Activated CD8-positive, alpha-beta T cell treated with anti-CD3 and anti-CD28 coated beads, Interleukin-2, amount 10 ng/mL, durations not matched to agents 7 days and 5 days (primary cell): ENCODE results near the gene PANX3. TPM values are rescaled to one million over a fixed set of nuclear protein-coding genes. Genes with fewer than 3 reads are reported as not detected.

Experiments used
- ATAC-seq: fragments of 150-1000 bp; cut with Tn5 transposase; one replicate; pipeline ENCODE4 v1.10.0; 2021; ENCODE audit warnings: moderate library complexity
- CTCF ChIA-PET: fragments of 350-600 bp; sonication (Branson Sonifier 250); formaldehyde crosslinking; loops from one replicate; lab custom pipeline; 2021; ENCODE audit warnings: antibody characterized with exemption; lab: Charles Lee
- POLR2A ChIA-PET: fragments of 350-600 bp; sonication (Branson Sonifier 250); formaldehyde crosslinking; loops from one replicate; lab custom pipeline; 2021; ENCODE audit warnings: antibody characterized with exemption; lab: Charles Lee
- DNase-seq: peaks from one replicate; pipeline ENCODE4 v3.0.0-alpha.2; 2020
- H3K27ac Mint-ChIP-seq: one replicate; pipeline ENCODE4 v1.8.0; 2021; ENCODE audit warnings: mild to moderate bottlenecking, mixed read lengths
- H3K27me3 Mint-ChIP-seq: one replicate; pipeline ENCODE4 v1.8.0; 2021; ENCODE audit warnings: low read depth, mixed read lengths
- H3K36me3 Mint-ChIP-seq: one replicate; pipeline ENCODE4 v1.8.0; 2021; ENCODE audit warnings: low read depth, mixed read lengths
- H3K4me1 Mint-ChIP-seq: one replicate; pipeline ENCODE4 v1.8.0; 2021; ENCODE audit warnings: low read depth, mixed read lengths
- H3K4me3 Mint-ChIP-seq: one replicate; pipeline ENCODE4 v1.8.0; 2021; ENCODE audit warnings: mild to moderate bottlenecking, mixed read lengths
- H3K9me3 Mint-ChIP-seq: one replicate; pipeline ENCODE4 v1.8.0; 2022; ENCODE audit warnings: mixed read lengths; ENCODE audit not compliant: insufficient read depth
- total RNA-seq, 2 experiments: library from RNA; stranded (reverse); gene quantifications; one replicate each; pipeline ENCODE4 v1.2.3, GENCODE V29; 2021

Gene PANX3
- total RNA-seq, 2 experiments from 2014 or later, result not detected

DNA sequence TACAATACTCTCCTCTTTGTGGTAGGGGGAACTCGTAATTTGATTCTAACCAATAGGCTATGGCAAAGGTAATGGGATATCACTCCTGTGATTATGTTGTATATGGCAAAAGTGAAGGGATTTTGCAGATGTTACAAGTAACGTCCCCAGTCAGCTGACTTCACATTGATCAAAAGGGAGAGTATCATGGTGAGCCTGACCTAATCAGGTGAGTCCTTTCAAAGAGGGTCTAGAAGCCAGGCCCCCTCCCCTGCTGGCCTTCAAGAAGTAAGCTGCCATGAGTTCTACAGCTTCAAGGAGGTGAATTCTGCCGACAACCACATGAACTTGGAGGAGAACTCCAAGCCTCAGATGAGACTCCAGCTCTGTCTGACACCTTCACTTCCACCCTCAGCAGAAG lies 31.4 kb downstream of the PANX3 start:
- ChIA-PET CTCF (interaction anchor here (1.4 to 5.5 kb wide), 5 partner anchors 10 to 224 kb away, joined by 4 to 27 read pairs (median 12); no protein-coding TSS in a partner anchor), POLR2A (no interaction called here)
- ATAC-seq (no peak), DNase-seq (no peak)
- Mint-ChIP-seq H3K4me1 (no peaks in the 10 kb centered on the region), H3K36me3 (peaks cover 11% of the 10 kb centered on the region), H3K9me3 (no peaks in the 10 kb centered on the region), H3K27me3 (no peaks in the 10 kb centered on the region), H3K4me3 (no peak overlapping the region), H3K27ac (no peak overlapping the region)

DNA sequence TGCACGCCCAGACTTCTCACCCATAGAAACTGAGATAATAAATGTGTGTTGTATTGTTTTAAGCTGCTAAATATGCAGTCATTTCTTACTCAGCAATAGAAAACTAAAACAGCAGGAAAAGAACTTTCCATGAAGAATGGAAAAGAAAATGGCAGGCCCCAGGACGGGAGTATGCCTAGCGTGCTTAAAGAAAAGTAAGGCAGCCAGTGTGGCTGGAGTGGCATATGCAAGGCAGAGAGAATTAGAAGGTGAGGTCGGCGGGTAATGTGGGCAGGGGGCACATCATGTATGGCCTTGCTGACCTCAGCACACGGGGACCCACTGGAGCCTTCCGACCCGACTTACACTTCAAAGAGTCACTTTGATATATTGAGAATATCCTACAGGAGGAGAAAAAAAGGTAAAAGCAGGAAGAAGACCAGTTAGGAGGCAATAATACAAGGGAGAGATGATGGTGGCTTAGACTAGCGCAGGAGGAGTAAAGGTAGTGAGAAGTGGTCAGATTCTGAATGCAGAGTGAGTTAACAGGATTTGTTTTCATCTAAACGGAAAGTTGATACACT lies 31.9 kb downstream of the PANX3 start:
- DNase-seq (no peak), ATAC-seq (no peak)
- no peaks in the 10 kb centered on the region for H3K9me3 Mint-ChIP-seq
- CTCF ChIA-PET, result interaction anchor here (1.2 to 5.5 kb wide), 11 partner anchors 10 to 223 kb away, joined by 4 to 27 read pairs (median 11); partner anchors contain the start of gene TBRG1
- POLR2A ChIA-PET, result no interaction called here
- no peak overlapping the region for H3K27ac Mint-ChIP-seq
- H3K4me3 Mint-ChIP-seq, result no peak overlapping the region
- no peaks in the 10 kb centered on the region for H3K4me1 Mint-ChIP-seq
- no peaks in the 10 kb centered on the region for H3K27me3 Mint-ChIP-seq
- peaks cover 8% of the 10 kb centered on the region for H3K36me3 Mint-ChIP-seq

DNA sequence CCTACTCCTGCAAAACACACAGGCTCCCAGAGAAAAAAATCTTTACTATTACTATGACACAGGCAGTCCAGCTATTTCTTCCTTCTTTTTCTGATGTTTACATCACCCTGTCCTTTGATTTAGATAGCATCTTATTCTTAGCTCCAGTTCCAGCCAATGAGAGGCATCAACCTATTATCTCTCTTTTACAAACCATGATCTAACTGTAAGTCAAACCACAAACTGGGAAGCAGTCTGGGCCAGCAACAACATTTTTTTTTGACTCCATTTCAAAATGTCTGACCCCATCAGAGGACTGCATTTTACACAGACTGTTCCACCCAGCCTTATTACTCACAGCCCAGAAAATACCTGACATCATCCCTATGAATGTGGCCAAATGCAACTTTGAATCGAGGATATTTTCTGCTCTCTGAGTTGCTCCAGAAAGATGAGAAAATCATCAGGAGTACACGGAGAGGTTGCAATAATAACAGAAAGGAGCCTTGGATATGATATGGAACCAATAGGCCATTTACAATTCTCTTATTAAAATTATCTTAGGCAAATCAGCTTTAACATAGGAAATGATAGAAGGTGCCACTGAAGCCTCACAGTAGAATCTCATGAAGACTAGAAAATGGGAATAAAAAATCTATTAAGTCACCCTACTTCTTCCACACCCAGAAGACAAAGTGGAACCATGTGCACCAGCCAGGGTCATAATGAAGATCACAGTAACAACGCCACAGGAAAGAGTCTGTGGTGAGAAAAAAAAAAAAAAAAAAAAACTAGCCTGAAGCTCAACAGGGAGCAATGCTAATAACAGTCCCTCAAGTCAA lies 32.6 kb downstream of the PANX3 start:
- H3K36me3 Mint-ChIP-seq, result peaks cover 3% of the 10 kb centered on the region
- ChIA-PET CTCF (interaction anchor here (0.7 to 5.5 kb wide), 19 partner anchors 9 to 226 kb away, joined by 3 to 27 read pairs (median 7); partner anchors contain the start of genes MSANTD2 and TBRG1), POLR2A (no interaction called here)
- no peak overlapping the region for H3K4me3 Mint-ChIP-seq
- no peaks in the 10 kb centered on the region for H3K9me3 Mint-ChIP-seq
- DNase-seq (no peak), ATAC-seq (no peak)
- H3K27ac Mint-ChIP-seq, result no peak overlapping the region
- no peaks in the 10 kb centered on the region for H3K4me1 Mint-ChIP-seq
- no peaks in the 10 kb centered on the region for H3K27me3 Mint-ChIP-seq

DNA sequence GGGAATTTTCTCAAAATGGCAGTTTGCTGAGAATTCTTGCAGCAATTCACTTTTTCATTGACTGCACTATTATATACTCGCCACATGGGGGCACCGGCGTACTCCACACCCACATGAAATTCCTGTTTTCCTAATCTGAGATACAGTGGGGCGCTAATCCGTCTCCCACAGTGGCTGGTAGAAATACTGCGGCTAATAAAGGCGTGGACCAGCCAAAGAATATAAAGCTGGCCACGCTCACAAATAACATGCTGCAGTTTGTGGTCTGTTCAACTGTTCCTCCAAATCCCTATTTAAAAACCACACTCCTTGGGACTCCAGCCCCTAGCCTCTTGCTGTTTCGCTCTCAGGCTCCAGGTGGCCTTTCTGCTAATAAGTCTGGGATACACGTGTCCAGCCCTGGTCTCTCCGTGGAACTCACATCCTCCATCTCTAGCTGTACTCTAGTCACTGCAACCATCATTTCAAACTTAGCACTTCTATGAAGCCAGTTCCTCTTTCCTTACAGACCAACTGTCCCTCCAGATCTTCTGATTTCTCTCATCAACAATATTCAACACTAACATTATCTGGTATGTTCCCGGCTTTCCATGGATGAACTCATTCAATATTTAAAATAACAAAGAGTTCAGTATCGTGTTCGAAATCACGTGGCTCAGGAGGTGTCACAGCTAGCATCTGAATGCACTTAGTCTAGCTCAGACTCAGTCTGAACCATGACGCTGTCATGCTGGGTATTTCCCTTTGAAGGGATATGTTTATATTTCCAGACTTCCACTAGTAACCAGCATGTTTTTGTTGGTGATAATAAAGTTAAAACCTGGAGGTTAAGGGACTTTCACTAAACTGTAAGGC lies 33.4 kb downstream of the PANX3 start:
- H3K4me1 Mint-ChIP-seq, result no peaks in the 10 kb centered on the region
- POLR2A ChIA-PET, result interaction anchor here (0.8 kb wide), 1 partner anchor 153 kb away, joined by 4 read pairs; no protein-coding TSS in a partner anchor
- DNase-seq (peak; percentile 38), ATAC-seq (peak; percentile 67)
- CTCF ChIA-PET, result interaction anchor here (0.6 to 5.5 kb wide), 24 partner anchors 10 to 225 kb away, joined by 3 to 27 read pairs (median 4); partner anchors contain the start of genes MSANTD2 and TBRG1
- no peaks in the 10 kb centered on the region for H3K9me3 Mint-ChIP-seq
- H3K27me3 Mint-ChIP-seq, result no peaks in the 10 kb centered on the region
- H3K27ac Mint-ChIP-seq, result no peak overlapping the region
- H3K4me3 Mint-ChIP-seq, result no peak overlapping the region
- peaks cover 3% of the 10 kb centered on the region for H3K36me3 Mint-ChIP-seq

DNA sequence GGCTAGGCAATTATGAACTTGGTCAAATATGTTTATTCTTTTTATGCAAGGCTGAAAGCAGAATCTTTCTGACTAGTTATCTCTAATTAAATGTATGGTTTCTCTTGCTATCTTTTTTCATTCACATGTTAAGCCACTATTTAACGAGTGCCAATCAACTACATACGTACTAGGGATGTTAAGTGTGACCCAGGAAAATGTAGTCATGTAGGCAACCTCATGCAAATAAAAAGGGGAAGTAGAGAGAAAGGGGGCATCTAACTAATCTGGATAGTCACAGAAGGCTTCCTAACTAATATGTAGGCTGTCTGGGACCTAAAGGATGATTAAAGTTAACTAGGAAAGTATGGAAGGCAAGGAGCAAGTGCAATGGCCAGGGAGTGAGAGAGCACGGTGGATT lies 34.9 kb downstream of the PANX3 start:
- Mint-ChIP-seq H3K4me1 (no peaks in the 10 kb centered on the region), H3K36me3 (no peaks in the 10 kb centered on the region), H3K4me3 (no peak overlapping the region), H3K27ac (no peak overlapping the region), H3K9me3 (no peaks in the 10 kb centered on the region), H3K27me3 (no peaks in the 10 kb centered on the region)
- ChIA-PET CTCF (interaction anchor here (2.9 to 3.7 kb wide), 2 partner anchors 13 to 23 kb away, joined by 13 to 16 read pairs; partner anchors contain the start of gene TBRG1), POLR2A (no interaction called here)
- DNase-seq, result no peak
- ATAC-seq, result no peak

DNA sequence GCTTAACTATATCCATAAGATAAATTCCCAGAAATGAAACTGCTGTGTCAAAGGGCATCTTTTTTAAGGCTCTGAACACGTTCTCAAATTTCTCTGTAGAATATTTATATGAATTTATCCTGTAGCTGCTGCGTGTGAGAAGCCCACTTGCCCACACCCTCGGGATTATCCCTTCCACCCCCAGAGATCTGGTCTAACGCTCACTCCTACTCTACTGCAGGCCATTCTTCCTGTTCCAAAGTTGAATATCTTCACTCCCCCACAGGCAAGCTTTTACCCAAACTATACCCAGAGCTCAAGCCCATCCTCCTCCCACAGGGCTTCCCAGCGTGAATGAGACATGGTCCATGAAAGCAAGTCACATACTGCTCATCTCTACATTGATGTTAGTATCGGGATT lies 37.4 kb downstream of the PANX3 start:
- POLR2A ChIA-PET, result interaction anchor here (0.6 kb wide), 1 partner anchor 82 kb away, joined by 3 read pairs; no protein-coding TSS in a partner anchor
- H3K27me3 Mint-ChIP-seq, result no peaks in the 10 kb centered on the region

DNA sequence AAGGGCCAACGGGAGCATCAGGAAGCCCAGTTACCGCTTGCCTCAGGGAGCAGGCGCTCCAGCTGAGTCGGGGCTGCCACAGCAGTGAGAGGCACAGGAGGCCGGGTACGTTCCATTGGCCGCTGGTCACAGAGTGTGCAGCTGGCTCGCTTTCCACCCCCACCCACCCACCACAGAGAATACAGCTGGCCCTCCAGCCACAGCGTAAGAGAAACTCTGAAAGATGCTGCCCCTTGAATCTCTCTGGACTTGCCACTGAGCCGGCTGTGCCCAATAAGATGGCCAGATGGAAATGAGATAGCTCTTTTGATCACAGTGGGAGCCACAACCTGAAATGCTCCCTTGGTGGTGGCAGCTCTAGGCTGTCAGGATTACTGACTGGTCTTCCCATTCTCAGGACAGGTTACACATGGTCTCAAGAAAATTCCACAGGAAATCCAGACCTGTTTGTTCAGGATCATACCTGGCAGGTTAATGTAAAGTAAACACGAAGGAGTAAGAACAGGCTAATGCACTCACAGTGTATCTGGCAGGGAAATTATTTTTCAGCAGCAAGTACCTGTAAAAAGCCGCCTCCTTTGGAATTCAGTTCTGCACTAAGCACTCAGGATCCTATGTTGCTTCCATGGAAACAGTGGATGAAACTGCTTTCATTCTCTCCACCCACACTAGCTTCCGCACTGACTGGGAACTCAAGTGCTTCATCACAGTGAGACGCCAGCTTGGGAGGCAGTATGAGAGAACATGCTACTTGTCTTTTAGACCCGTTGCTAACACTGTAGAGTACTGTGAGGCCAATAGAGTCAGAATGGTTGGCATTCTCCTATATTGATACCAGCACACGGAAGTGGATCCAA lies 45.8 kb downstream of the PANX3 start:
- Mint-ChIP-seq H3K36me3 (no peaks in the 10 kb centered on the region), H3K27me3 (no peaks in the 10 kb centered on the region), H3K9me3 (no peaks in the 10 kb centered on the region), H3K4me3 (no peak overlapping the region), H3K4me1 (no peaks in the 10 kb centered on the region), H3K27ac (no peak overlapping the region)
- DNase-seq, result no peak
- ChIA-PET CTCF (no interaction called here), POLR2A (no interaction called here)
- no peak for ATAC-seq

More for the DNA sequence above, 37.4 kb downstream of the PANX3 start:
- H3K9me3 Mint-ChIP-seq, result no peaks in the 10 kb centered on the region
- no peaks in the 10 kb centered on the region for H3K4me1 Mint-ChIP-seq
- ATAC-seq (no peak), DNase-seq (no peak)
- H3K36me3 Mint-ChIP-seq, result no peaks in the 10 kb centered on the region
- CTCF ChIA-PET, result interaction anchor here (0.8 to 1.4 kb wide), 4 partner anchors 16 to 114 kb away, joined by 3 to 4 read pairs (median 4); no protein-coding TSS in a partner anchor
- no peak overlapping the region for H3K4me3 Mint-ChIP-seq
- no peak overlapping the region for H3K27ac Mint-ChIP-seq

DNA sequence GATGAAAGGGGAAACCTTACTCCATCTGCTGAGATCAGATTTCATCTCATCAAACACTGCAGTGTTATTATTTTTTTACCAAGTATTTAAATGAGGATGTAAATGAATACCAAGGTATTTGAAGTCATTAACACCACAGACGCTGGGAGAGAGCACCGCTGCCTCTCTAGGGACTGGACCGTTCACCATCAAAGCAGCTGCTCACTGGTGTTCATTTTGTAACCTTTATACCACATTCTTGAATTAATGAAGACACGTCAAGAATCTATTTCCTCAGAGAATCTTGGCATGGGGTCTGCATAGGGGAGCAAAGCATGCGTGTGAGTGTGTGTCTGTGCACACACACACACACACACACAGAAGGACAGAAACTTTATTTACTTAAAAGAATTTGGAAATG lies 46.7 kb downstream of the PANX3 start:
- DNase-seq (no peak), ATAC-seq (no peak)
- no peaks in the 10 kb centered on the region for H3K4me1 Mint-ChIP-seq
- no peaks in the 10 kb centered on the region for H3K36me3 Mint-ChIP-seq
- H3K27me3 Mint-ChIP-seq, result no peaks in the 10 kb centered on the region
- no peaks in the 10 kb centered on the region for H3K9me3 Mint-ChIP-seq
- H3K4me3 Mint-ChIP-seq, result no peak overlapping the region
- no peak overlapping the region for H3K27ac Mint-ChIP-seq
- CTCF ChIA-PET, result no interaction called here
- POLR2A ChIA-PET, result no interaction called here

DNA sequence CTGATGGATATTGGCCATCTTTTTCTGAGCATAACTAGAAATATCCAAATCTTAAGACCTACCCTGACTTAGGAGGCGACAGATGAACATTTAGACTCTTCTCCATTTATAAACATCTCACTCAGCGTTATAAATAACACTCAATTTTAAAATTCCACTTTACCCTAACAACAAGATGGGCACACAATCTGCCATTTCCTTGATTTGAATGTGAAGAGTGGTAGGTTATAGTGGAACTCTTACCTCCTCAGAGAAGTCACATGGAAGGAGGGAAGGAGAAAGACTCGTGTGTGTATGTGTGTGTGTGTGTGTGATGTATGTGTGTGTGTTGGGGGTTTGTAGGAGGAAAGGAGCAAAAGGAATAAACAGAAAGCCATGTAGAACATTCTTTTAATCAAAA lies 47.3 kb downstream of the PANX3 start:
- CTCF ChIA-PET, result interaction anchor here (1.3 kb wide), 1 partner anchor 14 kb away, joined by 4 read pairs; no protein-coding TSS in a partner anchor
- no peaks in the 10 kb centered on the region for H3K27me3 Mint-ChIP-seq
- POLR2A ChIA-PET, result no interaction called here
- H3K27ac Mint-ChIP-seq, result no peak overlapping the region
- no peak overlapping the region for H3K4me3 Mint-ChIP-seq
- H3K4me1 Mint-ChIP-seq, result no peaks in the 10 kb centered on the region
- no peaks in the 10 kb centered on the region for H3K9me3 Mint-ChIP-seq
- ATAC-seq, result no peak
- H3K36me3 Mint-ChIP-seq, result no peaks in the 10 kb centered on the region
- DNase-seq, result no peak

DNA sequence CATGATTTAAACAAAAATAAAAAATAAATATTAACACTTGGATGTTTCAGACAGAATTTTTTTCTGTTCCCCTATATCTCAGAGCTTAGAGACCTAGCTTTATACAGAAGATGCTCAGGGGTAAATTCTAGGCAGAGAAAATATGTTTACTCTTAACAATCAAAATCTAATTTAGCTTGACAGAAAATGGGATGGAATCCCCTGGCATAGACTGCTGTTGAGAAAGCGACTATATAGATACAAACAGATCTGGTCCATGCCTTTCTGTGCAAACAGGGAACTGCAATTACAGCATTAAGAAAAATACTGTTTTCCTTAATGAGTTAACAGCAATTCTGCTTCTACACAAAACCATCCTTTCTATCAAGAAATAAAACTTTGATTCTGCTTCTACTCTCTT lies 47.8 kb downstream of the PANX3 start:
- ATAC-seq (no peak), DNase-seq (no peak)
- POLR2A ChIA-PET, result no interaction called here
- Mint-ChIP-seq H3K9me3 (no peaks in the 10 kb centered on the region), H3K4me1 (no peaks in the 10 kb centered on the region), H3K27ac (no peak overlapping the region), H3K36me3 (no peaks in the 10 kb centered on the region), H3K4me3 (no peak overlapping the region), H3K27me3 (no peaks in the 10 kb centered on the region)
- CTCF ChIA-PET, result interaction anchor here (1.3 to 2.7 kb wide), 3 partner anchors 11 to 103 kb away, joined by 3 to 11 read pairs (median 4); partner anchors contain the start of gene ESAM
